Vagina (tissue), 2 donors: ENCODE results near the gene PARP11. TPM values are rescaled to one million over a fixed set of nuclear protein-coding genes. Genes with fewer than 3 reads are reported as not detected.

ENCODE experiments used
- DNase-seq, 2 donors: peaks; one replicate each; pipeline ENCODE4 v3.0.0-alpha.2; 2017; ENCODE audit errors: extremely low spot score in 2 of 2
- H3K27ac ChIP-seq: fragments of 200-600 bp; sonication (generic); one replicate; pipeline ENCODE4 v1.5.1; 2019
- H3K27me3 ChIP-seq: fragments of 200-600 bp; sonication (generic); one replicate; pipeline ENCODE4 v1.5.1; 2019
- H3K36me3 ChIP-seq, 2 donors: fragments of 200-600 bp; sonication (generic); one replicate each; pipeline ENCODE4 v1.5.1; 2017 to 2019
- H3K4me1 ChIP-seq: fragments of 200-600 bp; sonication (generic); one replicate; pipeline ENCODE4 v1.5.1; 2019
- H3K4me3 ChIP-seq, 2 donors: fragments of 200-600 bp; sonication (generic); 1 replicate in 1 of 2; 2 replicates in 1 of 2; pipeline ENCODE4 v1.5.1; 2016 to 2019
- H3K9me3 ChIP-seq: fragments of 200-600 bp; sonication (generic); one replicate; pipeline ENCODE4 v1.5.1; 2019
- CTCF ChIP-seq, 3 experiments: fragments of 450-650 bp in 2 of 3; fragments of 200-600 bp in 1 of 3; sonication (generic) in 1 of 3; IDR thresholded peaks; one replicate each; pipeline ENCODE4 v1.5.1; 2017 to 2019; ENCODE audit warnings: antibody characterized with exemption in 3 of 3, mild to moderate bottlenecking in 2 of 3, moderate library complexity in 2 of 3
- POLR2A ChIP-seq, 2 donors: fragments of 450-650 bp; IDR thresholded peaks; one replicate each; pipeline ENCODE4 v1.6.1; 2017; ENCODE audit warnings: antibody characterized with exemption in 2 of 2, mild to moderate bottlenecking in 2 of 2, moderate library complexity in 2 of 2
- POLR2AphosphoS5 ChIP-seq, 2 donors: sonication (generic); formaldehyde crosslinking; IDR thresholded peaks; one replicate each; pipeline ENCODE4 v1.9.0; 2017; ENCODE audit warnings: antibody characterized with exemption in 2 of 2, mild to moderate bottlenecking in 2 of 2, low read depth in 1 of 2; ENCODE audit not compliant: insufficient read depth in 1 of 2
- intact Hi-C: fragments of 100-400 bp; cut with DNase I; formaldehyde crosslinking; loops from one replicate; pipeline ENCODE4 v1.15.1; 2023
- total RNA-seq: library from RNA; depleted of rRNA; stranded (reverse); fragments of >200 nt; gene quantifications from one replicate; pipeline ENCODE4 v1.2.3, GENCODE V29; 2016

Gene PARP11
- total RNA-seq, 1 donor from 2014 or later: 2.7 TPM

- Histone ChIP-seq H3K9me3 (no peaks in the 10 kb centered on the region), H3K27me3 (no peaks in the 10 kb centered on the region), H3K4me1 (no peaks in the 10 kb centered on the region), H3K4me3 (no peak overlapping the region), H3K36me3 (peaks cover 0 to 13% of the 10 kb centered on the region in 2 donors), H3K27ac (no peak overlapping the region)
- TF ChIP-seq POLR2A (IDR thresholded peaks at IDR 0.05) (no peak), CTCF (IDR thresholded peaks at IDR 0.05) (no peak), POLR2AphosphoS5 (IDR thresholded peaks at IDR 0.05; ENCODE audit: insufficient read depth in 1 of 2, low read depth in 1 of 2) (no peak)
- DNase-seq: no peak
- intact Hi-C loops: no loop called here
Measured at GRCh38 chr12:3820122-3820521, 53.1 kb downstream of the PARP11 start.

GRCh38 chr12:3816266-3816665, 56.9 kb downstream of the PARP11 start:
- intact Hi-C loops: no loop called here
- no peaks in the 10 kb centered on the region for H3K27me3 ChIP-seq
- H3K4me1 ChIP-seq: no peaks in the 10 kb centered on the region
- H3K36me3 ChIP-seq: peaks cover 0 to 7% of the 10 kb centered on the region in 2 donors
- no peak for DNase-seq
- TF ChIP-seq POLR2AphosphoS5 (IDR thresholded peaks at IDR 0.05; ENCODE audit: insufficient read depth in 1 of 2, low read depth in 1 of 2): no peak
- H3K27ac ChIP-seq: no peak overlapping the region
- no peaks in the 10 kb centered on the region for H3K9me3 ChIP-seq
- no peak overlapping the region for H3K4me3 ChIP-seq

DNA sequence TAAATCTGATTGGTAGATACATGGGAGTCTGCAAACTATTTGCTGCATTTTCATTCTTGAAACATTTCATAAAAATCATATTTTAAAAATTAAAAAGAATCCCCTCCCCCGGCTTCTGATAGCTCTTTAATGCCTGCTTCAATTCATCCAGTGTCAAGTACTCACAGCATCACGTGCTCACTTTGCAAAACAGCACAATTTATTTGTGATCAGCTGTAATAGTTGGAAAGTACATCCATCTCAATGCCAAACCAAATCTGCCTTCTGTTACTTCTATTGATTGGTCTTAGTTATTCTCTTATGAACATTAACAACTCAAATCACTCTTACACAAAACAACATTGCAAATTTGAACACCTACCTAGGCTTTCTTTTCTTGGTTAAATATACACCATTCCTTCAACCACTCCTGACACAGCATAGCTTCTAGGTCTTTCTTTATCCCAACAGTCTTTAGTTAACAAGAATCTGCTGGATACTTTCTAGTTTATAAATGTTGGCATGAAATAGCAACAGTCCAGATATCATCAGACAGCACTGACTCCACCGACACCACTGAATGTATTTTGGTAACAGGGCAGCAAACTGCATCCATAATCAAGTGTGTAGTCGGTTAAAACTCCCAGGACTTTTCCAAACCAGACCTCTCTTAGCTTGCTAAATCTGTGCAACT, 58.0 kb downstream of the PARP11 start:
- Histone ChIP-seq H3K9me3 (no peaks in the 10 kb centered on the region), H3K27ac (no peak overlapping the region), H3K4me3 (no peak overlapping the region), H3K27me3 (no peaks in the 10 kb centered on the region), H3K36me3 (no peaks in the 10 kb centered on the region), H3K4me1 (no peaks in the 10 kb centered on the region)
- no peak for DNase-seq
- intact Hi-C loops: no loop called here
- TF ChIP-seq POLR2AphosphoS5 (IDR thresholded peaks at IDR 0.05; ENCODE audit: insufficient read depth in 1 of 2, low read depth in 1 of 2) (no peak), POLR2A (IDR thresholded peaks at IDR 0.05) (no peak), CTCF (IDR thresholded peaks at IDR 0.05) (no peak)

DNA sequence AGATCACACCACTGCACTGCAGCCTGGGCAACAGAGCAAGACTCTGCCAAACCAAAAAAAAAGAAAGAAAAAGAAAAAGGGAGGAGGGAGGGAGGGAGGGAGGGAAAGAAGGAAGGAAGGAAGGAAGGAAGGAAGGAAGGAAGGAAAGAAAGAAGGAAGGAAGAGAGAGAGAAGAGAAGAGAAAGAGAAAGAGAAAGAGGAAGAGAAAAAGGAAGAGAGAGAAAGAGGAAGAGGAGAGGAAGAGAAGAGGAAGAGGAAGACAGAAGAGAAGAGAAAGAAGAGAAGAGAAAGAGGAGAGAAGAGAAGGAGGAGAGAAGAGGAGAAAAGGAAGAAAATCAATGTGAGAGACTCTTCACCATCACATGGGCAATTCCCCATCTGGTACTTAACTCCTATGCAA, 62.7 kb downstream of the PARP11 start:
- TF ChIP-seq POLR2AphosphoS5 (IDR thresholded peaks at IDR 0.05; ENCODE audit: insufficient read depth in 1 of 2, low read depth in 1 of 2) (no peak), POLR2A (IDR thresholded peaks at IDR 0.05) (no peak), CTCF (IDR thresholded peaks at IDR 0.05) (no peak)
- H3K4me1 ChIP-seq: no peaks in the 10 kb centered on the region
- H3K9me3 ChIP-seq: no peaks in the 10 kb centered on the region
- no peaks in the 10 kb centered on the region for H3K36me3 ChIP-seq
- H3K27me3 ChIP-seq: no peaks in the 10 kb centered on the region
- no peak for DNase-seq
- H3K27ac ChIP-seq: no peak overlapping the region
- intact Hi-C loops: no loop called here
- no peak overlapping the region for H3K4me3 ChIP-seq

GRCh38 chr12:3810016-3810370, 63.2 kb downstream of the PARP11 start:
- Histone ChIP-seq H3K27ac (no peak overlapping the region), H3K36me3 (no peaks in the 10 kb centered on the region)

More at GRCh38 chr12:3810016-3810370, 63.2 kb downstream of the PARP11 start:
- no peak overlapping the region for H3K4me3 ChIP-seq
- no peaks in the 10 kb centered on the region for H3K4me1 ChIP-seq
- no peak for TF ChIP-seq POLR2AphosphoS5 (IDR thresholded peaks at IDR 0.05; ENCODE audit: insufficient read depth in 1 of 2, low read depth in 1 of 2)
- no peak for TF ChIP-seq POLR2A (IDR thresholded peaks at IDR 0.05)
- no peak for TF ChIP-seq CTCF (IDR thresholded peaks at IDR 0.05)
- DNase-seq: no peak
- no peaks in the 10 kb centered on the region for H3K9me3 ChIP-seq
- intact Hi-C loops: no loop called here
- no peaks in the 10 kb centered on the region for H3K27me3 ChIP-seq
